NCI-H524 (cell line): ENCODE measurements around the gene NEK2.
A peak's percentile ranks its signal among the peaks of the same experiment; 100 is the strongest.
"Not testable (repeated sequence)": the region's sequence is repeated elsewhere in the genome, so short reads cannot be mapped to it uniquely, and the experiment has no call there.

Experiments
- DNase-seq, 2 experiments: peaks; one replicate each; lab custom pipeline; 2025; lab: John Stamatoyannopoulos, UW

Gene NEK2

GRCh38 chr1:211650904-211651303 is 24.5 kb downstream of the NEK2 start:
- no peak for DNase-seq

DNA sequence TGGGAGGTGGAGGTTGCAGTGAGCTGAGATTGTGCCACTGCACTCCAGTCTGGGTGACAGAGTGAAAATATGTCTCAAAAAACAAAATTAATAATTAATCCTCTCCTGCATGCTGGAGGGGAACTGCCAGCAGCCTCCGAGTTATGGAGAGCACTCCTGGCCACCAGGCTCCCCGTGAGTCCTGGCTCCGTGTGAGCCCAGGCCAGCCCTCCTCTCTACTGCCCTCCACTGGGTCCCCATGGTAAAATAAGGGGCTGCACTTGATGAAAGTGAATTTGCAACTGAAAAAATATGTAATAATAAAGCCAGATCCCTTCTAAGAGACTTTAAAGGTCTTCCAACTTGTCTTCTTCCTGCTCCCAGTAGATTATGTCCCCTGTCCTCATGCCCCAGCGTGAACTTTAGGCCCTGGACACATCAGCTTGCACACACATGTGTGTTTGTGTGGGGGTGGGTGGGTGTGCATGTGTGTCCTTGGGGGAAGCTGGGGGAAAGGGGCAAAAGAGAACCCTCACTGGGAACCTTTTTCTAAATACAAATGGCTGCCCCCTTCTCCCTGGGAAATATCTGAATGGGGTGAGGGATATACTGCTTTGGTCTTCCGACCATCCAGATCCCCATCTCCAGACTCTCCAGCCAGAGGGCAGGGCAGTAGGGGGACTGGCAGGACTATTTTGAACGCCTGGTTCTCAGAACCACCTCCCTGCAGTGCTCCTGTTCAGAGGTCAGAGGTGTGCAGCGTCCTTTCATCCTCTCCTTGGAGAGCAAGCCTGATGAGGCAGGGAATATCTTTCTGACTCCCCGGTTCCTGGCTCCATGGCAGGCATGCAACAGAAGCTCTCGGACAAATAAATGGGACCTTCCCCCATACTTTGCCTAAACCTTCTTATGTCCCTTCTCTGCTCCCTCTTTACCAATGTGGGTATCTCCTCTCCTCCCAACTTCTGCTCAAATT is 26.2 kb downstream of the NEK2 start:
- DNase-seq, result peak in 1 of 2 experiments; percentile 48

DNA sequence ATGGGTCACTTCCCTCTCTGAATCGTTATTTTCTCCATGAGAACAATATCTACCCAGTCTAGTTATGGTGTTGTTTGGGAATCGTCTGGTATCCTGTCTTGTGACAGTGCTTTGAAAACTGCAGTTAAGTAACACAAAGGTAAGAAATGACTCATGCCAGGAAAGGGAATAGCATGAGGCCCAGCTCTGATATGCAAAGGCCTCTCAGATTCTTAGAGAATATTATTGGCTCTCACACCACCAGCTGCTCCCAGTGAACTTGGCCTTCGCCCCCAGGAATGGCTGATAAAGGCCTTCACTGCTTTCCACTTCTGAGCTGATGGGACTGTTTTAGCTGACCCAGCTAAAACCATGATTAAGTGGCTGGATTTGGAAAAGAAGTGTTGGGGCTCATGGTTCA is 27.1 kb downstream of the NEK2 start:
- DNase-seq, result no peak

DNA sequence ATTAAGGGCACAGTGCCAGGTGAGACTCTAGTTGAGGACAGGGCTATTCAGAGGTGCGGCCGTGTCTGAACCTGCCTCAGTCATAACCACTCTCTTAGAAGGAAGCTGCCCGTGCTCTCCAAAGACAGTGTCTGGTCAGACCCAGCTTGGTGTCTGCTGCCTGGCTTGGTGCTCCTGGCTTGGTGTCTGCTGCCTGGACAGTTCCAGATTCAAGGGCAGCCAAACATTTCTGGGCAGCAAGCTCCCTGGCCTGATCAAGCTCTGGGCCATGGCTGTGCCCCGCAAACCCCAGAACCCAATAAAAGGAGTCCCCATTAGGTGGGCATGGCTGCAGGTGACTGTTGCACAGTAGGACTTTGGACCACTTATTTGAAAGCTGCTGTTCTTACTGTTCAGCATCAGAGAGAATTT is 27.7 kb downstream of the NEK2 start:
- DNase-seq, result no peak

DNA sequence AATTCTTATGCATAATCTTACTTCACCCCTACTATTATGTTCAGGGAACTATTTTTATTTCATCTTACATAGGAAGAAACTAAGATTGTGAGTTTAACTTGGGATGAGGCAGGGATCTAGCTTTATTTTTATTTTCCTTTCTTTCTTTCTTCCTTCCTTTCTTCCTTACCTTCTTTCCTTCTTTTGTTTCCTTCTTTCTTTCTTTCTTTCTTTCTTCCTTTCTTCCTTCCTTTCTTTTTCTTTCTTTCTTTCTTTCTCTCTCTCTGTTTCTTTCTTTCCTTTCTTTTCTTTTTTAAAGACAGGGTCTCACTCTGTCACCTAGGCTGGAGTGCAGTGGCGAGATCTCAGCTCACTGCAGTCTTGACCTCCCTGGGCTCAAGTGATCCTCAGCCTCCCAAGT is 28.9 kb downstream of the NEK2 start:
- DNase-seq, result no peak

DNA sequence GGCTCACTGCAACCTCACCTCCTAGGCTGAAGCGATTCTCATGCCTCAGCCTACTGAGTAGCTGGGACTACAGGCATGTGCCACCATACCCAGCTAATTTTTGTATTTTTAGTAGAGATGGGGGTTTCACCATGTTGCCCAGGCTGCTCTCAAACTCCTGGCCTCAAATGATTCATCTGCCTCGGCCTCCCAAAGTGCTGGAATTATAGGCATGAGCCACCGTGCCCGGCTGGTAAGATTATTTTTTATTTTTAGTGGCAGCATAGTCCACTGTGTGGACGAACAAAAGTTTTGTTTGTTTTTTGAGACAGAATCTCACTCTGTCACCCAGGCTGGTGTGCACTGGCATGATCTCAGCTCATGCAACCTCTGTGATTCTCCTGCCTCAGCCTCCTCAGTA is 29.8 kb downstream of the NEK2 start:
- not testable (repeated sequence) for DNase-seq

DNA sequence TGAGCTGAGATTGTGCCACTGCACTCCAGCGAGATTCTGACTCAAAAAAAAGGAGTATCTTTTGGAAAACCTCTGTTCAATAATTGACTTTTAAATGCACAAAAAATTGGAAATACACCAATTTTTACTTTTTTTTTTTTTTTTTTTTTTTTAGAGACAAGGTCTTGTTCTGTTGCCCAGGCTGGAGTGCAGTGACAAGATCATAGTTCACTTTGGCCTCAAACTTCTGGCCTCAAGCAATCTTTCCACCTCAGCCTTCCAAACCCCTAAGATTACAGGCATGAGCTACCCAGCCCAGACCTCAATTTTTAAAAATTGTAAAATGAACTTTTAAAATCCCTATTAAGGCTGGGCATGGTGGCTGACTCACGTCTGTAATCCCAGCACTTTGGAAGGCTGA is 30.8 kb downstream of the NEK2 start:
- DNase-seq, result no peak

DNA sequence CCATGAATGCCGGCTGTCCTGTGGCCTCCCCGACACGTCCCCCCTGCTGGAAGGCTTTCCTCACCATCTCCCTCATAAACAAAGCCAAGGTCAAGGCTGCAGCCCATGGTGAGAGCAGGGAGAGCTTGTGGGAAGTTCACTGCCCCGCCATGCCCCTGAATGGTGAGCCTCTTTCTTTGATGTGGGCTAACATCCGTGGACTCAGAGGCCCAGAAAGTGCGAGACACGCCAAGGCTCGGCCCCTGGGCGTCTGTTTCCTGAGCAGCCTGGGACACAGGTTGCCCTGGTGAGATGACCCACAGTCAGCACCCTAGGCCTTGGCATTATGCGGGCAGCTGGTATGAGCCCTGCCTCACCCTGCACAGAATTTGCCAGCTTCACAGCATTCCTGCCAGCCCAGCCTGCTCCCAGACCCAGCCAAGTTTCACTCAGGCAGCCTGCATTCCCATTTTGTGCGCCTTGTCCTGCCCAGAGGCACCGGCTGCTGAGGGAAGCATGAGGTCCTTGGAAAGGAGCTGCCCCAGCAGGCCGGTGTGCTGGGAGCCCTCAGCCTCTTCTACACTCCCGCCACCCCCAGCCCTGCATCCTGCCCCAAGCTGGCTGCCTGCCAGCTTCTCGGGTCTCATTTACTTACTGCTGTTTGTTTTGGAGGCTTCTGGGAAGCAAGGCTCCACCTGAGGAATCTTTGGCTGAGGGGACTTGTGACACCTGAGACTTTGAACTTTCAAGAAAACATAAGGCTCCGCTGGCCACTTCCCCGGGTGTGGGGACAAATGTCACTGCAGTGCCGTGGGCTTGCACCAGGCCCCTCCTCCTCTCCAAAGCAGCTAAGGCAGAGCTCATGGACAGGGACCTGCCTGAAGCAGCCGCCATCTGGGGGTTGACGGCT is 31.9 kb downstream of the NEK2 start:
- peak; percentile 62 to 85 for DNase-seq

DNA sequence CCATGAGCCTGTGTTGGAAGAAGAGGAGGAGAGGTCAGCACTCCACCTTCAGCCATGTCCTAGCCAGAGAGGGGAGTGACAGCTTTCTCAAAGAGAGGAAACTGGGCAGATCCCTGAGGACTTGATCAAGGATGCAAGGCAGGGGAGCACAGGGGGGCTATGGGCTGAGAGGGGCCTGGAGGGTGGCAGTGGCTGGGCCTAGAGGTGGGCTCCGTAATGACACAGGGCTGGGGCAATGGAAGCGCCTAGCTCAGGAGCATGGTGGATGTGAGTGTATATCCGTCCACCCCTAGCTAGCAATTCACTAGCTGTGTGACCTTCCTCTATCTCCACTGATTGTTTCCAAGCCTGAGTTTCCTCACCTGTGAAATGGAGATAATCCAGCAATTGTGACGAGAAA is 32.6 kb downstream of the NEK2 start:
- no peak for DNase-seq

- DNase-seq, result no peak
Observed at GRCh38 chr1:211641942-211642341, 33.5 kb downstream of the NEK2 start.

DNA sequence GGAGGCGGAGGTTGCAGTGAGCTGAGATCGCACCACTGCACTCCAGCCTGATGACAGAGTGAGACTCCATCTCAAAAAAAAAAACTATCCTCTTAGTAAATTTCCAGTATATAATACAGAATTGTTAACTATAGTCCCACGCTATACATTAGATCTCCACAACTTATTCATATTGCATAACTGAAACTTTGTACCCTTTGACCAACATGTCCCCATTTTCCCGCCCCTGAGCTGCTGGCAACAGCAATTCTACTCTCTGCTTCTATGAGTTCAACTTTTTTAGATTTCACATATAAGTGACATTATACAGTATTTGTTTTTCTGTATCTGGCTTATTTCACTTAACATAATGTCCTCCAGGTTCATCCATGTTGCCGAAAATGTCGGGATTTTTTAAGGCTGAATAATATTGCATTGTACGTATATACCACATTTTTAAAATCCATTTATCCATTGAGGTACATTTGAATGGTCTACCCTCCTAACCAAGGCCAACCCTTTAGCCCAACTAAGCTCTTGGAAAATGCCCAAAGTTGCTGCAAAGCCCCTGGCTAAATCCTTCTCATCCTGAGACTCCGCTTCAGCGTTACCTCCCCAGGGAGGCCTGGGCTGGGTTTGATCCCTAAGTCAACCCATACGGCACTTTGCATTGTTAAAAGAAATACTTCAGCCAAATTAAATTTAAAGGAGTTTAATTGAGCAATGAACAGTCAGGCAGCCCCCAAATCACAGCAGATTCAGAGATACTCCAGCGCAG is 34.2 kb downstream of the NEK2 start:
- no peak for DNase-seq

DNA sequence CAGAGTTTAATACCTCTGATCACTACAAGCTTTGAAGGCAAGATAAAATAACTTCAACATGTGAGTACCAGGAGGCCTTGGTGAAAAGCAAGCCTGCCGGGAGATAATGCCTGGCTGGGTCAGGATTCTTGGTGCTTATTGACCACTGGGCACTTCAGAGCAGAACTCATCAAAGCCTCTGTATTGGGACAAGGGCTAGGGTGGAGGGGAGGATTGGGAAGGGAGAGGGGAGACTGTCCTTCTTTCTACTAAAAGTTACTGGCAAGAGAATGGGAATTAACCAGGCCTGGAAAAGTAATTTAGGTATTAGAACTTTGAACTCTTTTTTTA is 35.2 kb downstream of the NEK2 start:
- no peak for DNase-seq

- no peak for DNase-seq
Observed at GRCh38 chr1:211639475-211640300, 35.7 kb downstream of the NEK2 start.

DNA sequence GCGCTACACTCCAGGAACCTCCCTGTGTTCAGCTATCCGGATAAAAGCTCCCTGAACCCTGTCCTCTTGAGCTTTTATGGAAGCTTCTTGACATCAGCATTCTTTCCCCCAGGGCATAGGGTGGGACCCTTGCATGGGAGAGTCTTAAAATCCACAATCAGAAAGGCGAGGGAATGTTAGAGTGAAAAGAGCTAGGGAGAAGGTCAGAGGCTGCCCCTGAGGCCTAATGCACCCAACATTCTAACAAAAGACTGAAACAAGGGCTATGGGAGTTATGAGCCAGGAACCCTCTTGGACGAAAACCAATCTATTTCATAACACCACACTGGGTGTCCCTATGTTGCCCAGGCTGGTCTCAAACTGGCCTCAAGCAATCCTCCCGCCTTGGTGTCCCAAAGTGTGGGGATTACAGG is 36.7 kb downstream of the NEK2 start:
- DNase-seq, result no peak

GRCh38 chr1:211638246-211638645 is 37.2 kb downstream of the NEK2 start:
- DNase-seq, result no peak

DNA sequence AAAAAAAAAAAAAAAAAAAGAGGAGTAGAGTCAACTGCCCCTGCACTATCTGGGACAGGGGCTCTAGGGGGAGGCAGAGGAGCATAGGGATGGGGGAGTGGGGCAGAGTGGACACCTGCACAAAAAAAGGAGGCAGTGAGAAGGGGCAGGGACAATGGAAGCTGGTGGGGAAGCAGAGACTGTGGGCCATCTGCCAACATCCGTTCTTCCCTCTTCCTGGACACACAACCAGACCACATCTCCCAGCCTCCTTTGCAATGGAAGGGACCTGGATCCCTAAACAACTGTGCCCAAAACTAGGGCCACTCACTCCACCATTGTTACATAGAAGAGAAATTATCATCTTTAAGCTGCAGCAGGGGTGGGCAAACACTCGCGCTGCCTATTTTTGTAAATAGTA is 38.4 kb downstream of the NEK2 start:
- DNase-seq, result no peak

DNA sequence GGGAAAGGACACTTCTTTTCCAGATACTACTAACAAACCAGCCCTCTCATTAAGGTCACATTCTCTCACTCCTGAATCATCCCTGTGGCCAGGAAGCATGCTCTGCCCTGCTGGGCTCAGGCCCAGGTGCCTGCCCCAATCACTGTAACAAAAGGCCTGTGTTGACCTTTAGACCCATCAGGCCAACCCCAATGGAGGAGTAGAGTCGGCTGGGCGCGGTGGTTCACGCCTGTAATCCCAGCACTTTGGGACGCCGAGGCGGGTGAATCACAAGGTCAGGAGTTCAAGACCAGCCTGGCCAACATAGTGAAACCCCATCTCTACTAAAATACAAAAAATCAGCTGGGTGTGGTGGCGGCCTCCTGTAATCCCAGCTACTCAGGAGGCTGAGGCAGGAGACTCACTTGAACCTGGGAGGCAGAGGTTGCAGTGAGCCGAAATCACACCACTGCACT is 38.8 kb downstream of the NEK2 start:
- not testable (repeated sequence) for DNase-seq

GRCh38 chr1:211635597-211636205 is 39.7 kb downstream of the NEK2 start:
- DNase-seq, result no peak

GRCh38 chr1:211634931-211635330 is 40.5 kb downstream of the NEK2 start:
- DNase-seq, result no peak

DNA sequence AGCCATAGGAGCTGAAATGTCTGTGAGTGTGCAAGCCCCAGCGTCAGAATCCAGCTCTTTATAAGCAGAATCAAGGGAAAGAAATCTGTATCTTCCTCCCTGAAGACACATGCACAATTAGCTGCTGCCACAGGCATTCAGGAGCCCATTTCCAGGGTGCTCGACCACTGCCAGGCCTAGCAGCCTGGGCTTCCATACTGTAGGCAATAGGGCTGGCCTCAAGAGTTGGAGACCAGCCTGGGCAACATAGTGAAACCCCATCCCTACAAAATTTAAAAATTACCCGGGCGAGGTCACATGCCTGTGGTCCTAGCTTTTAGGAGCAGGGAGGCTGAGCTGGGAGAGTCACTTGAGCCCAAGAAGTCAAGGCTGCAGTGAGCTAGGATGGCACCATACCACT is 41.0 kb downstream of the NEK2 start:
- no peak for DNase-seq

- DNase-seq, result peak in 1 of 2 experiments; percentile 42
Observed at GRCh38 chr1:211633524-211633846, 41.9 kb downstream of the NEK2 start.
